NCI-H2227 (cell line): ENCODE results near the gene USB1.
A peak's percentile ranks its signal among the peaks of the same experiment; 100 is the strongest.

Experiments used
- DNase-seq: peaks from one replicate; lab custom pipeline; 2025; ENCODE audit not compliant: unreplicated experiment; lab: John Stamatoyannopoulos, UW

USB1 gene

GRCh38 chr16:58000706-58001676 lies at the start of gene USB1:
USB1 (plus strand) TSS chr16:58001407; CDS start chr16:58001484, 77 bp downstream.
- DNase-seq: peak; percentile 90

GRCh38 chr16:57952909-57953308 lies 48.3 kb upstream of the USB1 start:
- DNase-seq: no peak

GRCh38 chr16:57953857-57954256 lies 47.4 kb upstream of the USB1 start:
- DNase-seq: no peak

- no peak for DNase-seq
These were observed 45.5 kb upstream of the USB1 start for GRCh38 chr16:57955572-57956188.

GRCh38 chr16:57956270-57956808 lies 44.9 kb upstream of the USB1 start:
- no peak for DNase-seq

GRCh38 chr16:57956924-57957672 lies 44.1 kb upstream of the USB1 start:
- no peak for DNase-seq

GRCh38 chr16:57957673-57958392 lies 43.4 kb upstream of the USB1 start:
- no peak for DNase-seq

- no peak for DNase-seq
These were observed 42.7 kb upstream of the USB1 start for GRCh38 chr16:57958544-57958943.

GRCh38 chr16:57959121-57959520 lies 42.1 kb upstream of the USB1 start:
- DNase-seq: no peak

- DNase-seq: no peak
These were observed 41.4 kb upstream of the USB1 start for GRCh38 chr16:57959804-57960203.

- no peak for DNase-seq
These were observed 40.9 kb upstream of the USB1 start for GRCh38 chr16:57960310-57960709.

GRCh38 chr16:57960826-57961472 lies 40.3 kb upstream of the USB1 start:
- DNase-seq: no peak

GRCh38 chr16:57961538-57961937 lies 39.7 kb upstream of the USB1 start:
- DNase-seq: no peak

GRCh38 chr16:57962046-57962445 lies 39.2 kb upstream of the USB1 start:
- DNase-seq: no peak

- DNase-seq: no peak
These were observed 38.5 kb upstream of the USB1 start for GRCh38 chr16:57962756-57963155.

GRCh38 chr16:57964157-57964700 lies 37.0 kb upstream of the USB1 start:
- DNase-seq: no peak

- DNase-seq: no peak
These were observed 34.9 kb upstream of the USB1 start for GRCh38 chr16:57966204-57966771.

GRCh38 chr16:57966986-57967385 lies 34.2 kb upstream of the USB1 start:
- no peak for DNase-seq

GRCh38 chr16:57967916-57968315 lies 33.3 kb upstream of the USB1 start:
- DNase-seq: no peak
